HEK293T (cell line): ENCODE data around the gene BMAL1.

Experiments used
- CTCF ChIA-PET: fragments of 350-600 bp; formaldehyde crosslinking; extraction: SDS; loops from one replicate; lab custom pipeline; 2021; ENCODE audit warnings: antibody characterized with exemption, inconsistent platforms; lab: Yijun Ruan, JAX
- POLR2A ChIA-PET: fragments of 350-600 bp; formaldehyde crosslinking; extraction: SDS; loops from one replicate; lab custom pipeline; 2020; ENCODE audit warnings: antibody characterized with exemption, inconsistent platforms; lab: Yijun Ruan, JAX
- DNase-seq: peaks from one replicate; pipeline ENCODE4 v3.0.0; 2012; ENCODE audit warnings: mixed read lengths; ENCODE audit errors: extremely low spot score
- ARNT ChIP-seq: fragments of 450-650 bp; IDR thresholded peaks from 2 replicates; pipeline ENCODE4 v1.6.1; 2017; ENCODE audit warnings: mild to moderate bottlenecking
- BHLHE40 ChIP-seq: fragments of 450-650 bp; IDR thresholded peaks from 2 replicates; pipeline ENCODE4 v1.6.1; 2016; ENCODE audit warnings: mild to moderate bottlenecking, moderate library complexity, borderline replicate concordance
- CTBP1 ChIP-seq: fragments of 450-650 bp; IDR thresholded peaks from 2 replicates; pipeline ENCODE4 v1.6.1; 2016; ENCODE audit warnings: borderline replicate concordance
- ELF4 ChIP-seq: fragments of 450-650 bp; IDR thresholded peaks from 2 replicates; pipeline ENCODE4 v1.6.1; 2017; ENCODE audit warnings: antibody characterized with exemption
- FOXA1 ChIP-seq: fragments of 450-650 bp; IDR thresholded peaks from 2 replicates; pipeline ENCODE4 v1.6.1; 2016; ENCODE audit warnings: mild to moderate bottlenecking
- FOXK2 ChIP-seq: fragments of 450-650 bp; IDR thresholded peaks from 2 replicates; pipeline ENCODE4 v1.6.1; 2016; ENCODE audit warnings: mild to moderate bottlenecking
- FOXM1 ChIP-seq: fragments of 450-650 bp; IDR thresholded peaks from 2 replicates; pipeline ENCODE4 v1.6.1; 2017; ENCODE audit warnings: mild to moderate bottlenecking, borderline replicate concordance
- HDGF ChIP-seq: fragments of 450-650 bp; IDR thresholded peaks from 2 replicates; pipeline ENCODE4 v1.6.1; 2017; ENCODE audit warnings: antibody characterized with exemption, borderline replicate concordance
- L3MBTL2 ChIP-seq: fragments of 450-650 bp; conservative IDR thresholded peaks from 2 replicates; pipeline ENCODE4 v1.6.1; 2016; ENCODE audit warnings: mild to moderate bottlenecking
- LEF1 ChIP-seq: fragments of 450-650 bp; IDR thresholded peaks from 2 replicates; pipeline ENCODE4 v1.6.1; 2017; ENCODE audit warnings: mild to moderate bottlenecking, borderline replicate concordance
- NFRKB ChIP-seq: fragments of 450-650 bp; IDR thresholded peaks from 2 replicates; pipeline ENCODE4 v1.6.1; 2016; ENCODE audit warnings: mild to moderate bottlenecking, moderate library complexity
- SP1 ChIP-seq: fragments of 450-650 bp; IDR thresholded peaks from 2 replicates; pipeline ENCODE4 v1.6.1; 2017
- SUZ12 ChIP-seq: fragments of 450-650 bp; IDR thresholded peaks from 2 replicates; pipeline ENCODE4 v1.6.1; 2016; ENCODE audit warnings: mild to moderate bottlenecking
- TARDBP ChIP-seq: fragments of 450-650 bp; IDR thresholded peaks from 2 replicates; pipeline ENCODE4 v1.6.1; 2016
- ZNF384 ChIP-seq: fragments of 450-650 bp; IDR thresholded peaks from 2 replicates; pipeline ENCODE4 v1.6.1; 2016
- TF ChIP-seq, protein P1 (sequence below): fragments of 450-650 bp; IDR thresholded peaks from 2 replicates; pipeline ENCODE4 v1.6.1; 2016

Gene BMAL1

DNA sequence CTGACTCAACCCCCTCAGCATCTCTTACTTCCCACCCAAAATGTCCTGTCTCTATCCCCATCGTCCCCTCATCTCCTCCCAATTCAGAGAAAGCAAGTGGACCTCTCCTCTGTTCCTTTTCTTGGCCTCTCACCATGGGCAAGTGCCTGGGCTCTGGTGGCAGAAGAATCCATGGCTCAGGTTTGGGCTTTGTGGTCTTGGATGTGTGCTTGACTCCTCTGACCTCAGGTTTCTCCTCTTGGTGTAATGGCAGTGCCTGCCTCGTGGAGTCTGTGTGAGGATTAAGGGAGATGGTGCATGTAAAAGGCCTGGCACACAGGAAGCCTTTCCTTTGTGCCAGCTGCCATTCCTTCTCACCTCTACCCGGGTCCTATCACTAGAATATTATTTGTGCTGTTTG, 3.2 kb downstream of the BMAL1 start:
- POLR2A ChIA-PET = no interaction called here
- CTCF ChIA-PET = no interaction called here
- DNase-seq = no peak
- no peak for TF ChIP-seq FOXK2
- TF ChIP-seq FOXA1 = no peak
- TF ChIP-seq FOXM1 = no peak
- no peak for TF ChIP-seq L3MBTL2

DNA sequence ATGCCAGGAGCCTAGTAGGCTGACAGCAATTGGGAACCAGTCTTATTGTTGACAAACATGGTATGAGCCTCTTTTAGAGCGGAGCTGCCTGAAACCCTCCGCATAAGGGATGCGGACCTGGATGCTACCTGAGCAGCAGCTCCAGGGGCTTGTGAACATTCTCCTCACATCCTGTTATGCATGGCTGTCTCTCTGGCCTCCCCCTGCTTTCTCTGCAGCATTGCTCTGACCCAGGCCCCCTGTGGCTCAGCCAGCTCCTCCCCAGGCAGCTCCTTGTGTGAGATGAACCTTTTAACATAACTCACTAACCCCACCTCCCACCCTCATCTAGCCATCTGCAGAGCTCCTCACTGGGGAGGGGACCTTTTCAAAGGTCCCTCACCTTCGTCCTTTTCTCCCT, 6.0 kb downstream of the BMAL1 start:
- POLR2A ChIA-PET = no interaction called here
- CTCF ChIA-PET = interaction anchor here (0.7 kb wide), 1 partner anchor 681 kb away, joined by 3 read pairs; no protein-coding TSS in a partner anchor
- no peak for TF ChIP-seq ARNT
- TF ChIP-seq, protein P1, sequence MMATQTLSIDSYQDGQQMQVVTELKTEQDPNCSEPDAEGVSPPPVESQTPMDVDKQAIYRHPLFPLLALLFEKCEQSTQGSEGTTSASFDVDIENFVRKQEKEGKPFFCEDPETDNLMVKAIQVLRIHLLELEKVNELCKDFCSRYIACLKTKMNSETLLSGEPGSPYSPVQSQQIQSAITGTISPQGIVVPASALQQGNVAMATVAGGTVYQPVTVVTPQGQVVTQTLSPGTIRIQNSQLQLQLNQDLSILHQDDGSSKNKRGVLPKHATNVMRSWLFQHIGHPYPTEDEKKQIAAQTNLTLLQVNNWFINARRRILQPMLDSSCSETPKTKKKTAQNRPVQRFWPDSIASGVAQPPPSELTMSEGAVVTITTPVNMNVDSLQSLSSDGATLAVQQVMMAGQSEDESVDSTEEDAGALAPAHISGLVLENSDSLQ = no peak
- no peak for TF ChIP-seq CTBP1
- TF ChIP-seq NFRKB = no peak
- no peak for TF ChIP-seq L3MBTL2
- TF ChIP-seq BHLHE40 = no peak
- no peak for TF ChIP-seq FOXA1
- no peak for TF ChIP-seq LEF1
- no peak for TF ChIP-seq TARDBP
- no peak for TF ChIP-seq SP1
- TF ChIP-seq ZNF384 = no peak
- TF ChIP-seq ELF4 = no peak
- no peak for TF ChIP-seq HDGF
- TF ChIP-seq SUZ12 = no peak
- DNase-seq = peak; percentile 12

DNA sequence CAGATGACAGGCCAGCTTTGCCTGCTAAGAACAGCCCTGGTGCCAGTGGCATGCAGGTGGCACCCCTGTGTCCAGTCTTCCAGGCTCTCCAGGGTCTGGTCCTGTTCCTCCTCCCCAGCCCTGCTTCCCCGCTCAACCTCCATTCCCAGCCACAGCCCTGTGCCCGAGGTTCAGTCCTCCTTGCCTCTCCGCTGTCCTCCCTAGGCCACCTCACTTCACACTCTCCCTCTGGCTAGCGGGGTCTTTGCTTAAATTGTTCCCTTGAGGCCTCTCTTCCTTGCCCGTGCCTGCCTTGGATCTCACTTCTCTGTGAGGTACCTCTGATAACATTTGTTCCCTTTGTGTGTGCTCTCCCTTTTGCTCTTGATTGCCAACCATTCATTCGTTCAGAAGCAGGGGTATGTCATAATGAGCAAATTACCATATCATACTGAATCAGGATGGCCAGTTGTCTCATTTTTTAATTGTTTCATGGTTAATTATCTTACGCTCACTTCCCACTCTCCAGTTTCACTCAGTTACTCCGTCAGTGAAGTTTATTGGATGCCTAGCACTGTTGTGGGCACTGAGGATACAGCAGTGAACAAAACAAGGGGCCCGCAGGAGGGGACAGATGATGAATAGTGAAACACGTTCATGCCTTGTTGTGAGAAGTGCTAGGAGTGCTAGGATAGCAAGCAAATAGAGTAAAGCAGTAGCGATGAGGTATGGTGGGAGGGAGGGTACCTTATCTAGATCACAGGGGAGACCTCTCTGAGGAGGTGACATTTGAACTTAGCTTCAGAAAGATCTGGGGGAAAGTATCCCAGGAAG, 7.4 kb downstream of the BMAL1 start:
- ChIA-PET POLR2A (no interaction called here), CTCF (no interaction called here)
- no peak for TF ChIP-seq BHLHE40
- no peak for TF ChIP-seq L3MBTL2
- no peak for TF ChIP-seq SP1
- no peak for TF ChIP-seq FOXK2
- TF ChIP-seq LEF1 = no peak
- no peak for TF ChIP-seq ELF4
- TF ChIP-seq, protein P1 = no peak
- TF ChIP-seq ZNF384 = no peak
- no peak for TF ChIP-seq TARDBP
- TF ChIP-seq ARNT = no peak
- no peak for TF ChIP-seq CTBP1
- TF ChIP-seq NFRKB = no peak
- TF ChIP-seq FOXM1 = no peak
- TF ChIP-seq FOXA1 = no peak
- TF ChIP-seq HDGF = no peak
- no peak for TF ChIP-seq SUZ12
- no peak for DNase-seq

DNA sequence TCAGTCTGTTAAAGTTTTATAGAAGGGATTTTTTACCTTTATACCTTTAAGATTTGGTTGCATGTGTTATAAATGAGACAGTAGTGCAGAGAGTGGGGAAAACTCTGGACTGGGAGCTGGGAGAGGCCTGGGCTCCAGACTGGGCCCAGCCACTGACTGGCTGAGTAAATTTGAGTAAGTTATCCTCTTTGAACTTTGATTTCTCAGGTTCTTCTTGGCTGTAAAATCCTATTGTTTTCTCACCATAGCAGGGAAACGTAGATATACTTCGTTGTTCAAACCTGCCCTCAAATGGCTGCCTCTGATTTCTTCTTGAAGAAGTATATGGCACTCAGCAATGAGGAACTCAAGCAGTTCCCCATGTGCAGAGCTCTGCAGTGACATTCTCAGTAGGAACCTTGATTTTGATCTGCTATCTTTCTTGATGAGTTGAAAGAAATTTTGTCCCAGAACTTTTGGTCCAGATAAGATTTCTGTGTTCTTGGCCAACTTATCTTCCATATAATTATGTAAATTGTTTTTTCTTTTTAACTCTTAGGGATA, 8.8 kb downstream of the BMAL1 start:
- TF ChIP-seq CTBP1 (no peak), NFRKB (no peak), HDGF (no peak), FOXM1 (no peak), FOXK2 (no peak), SUZ12 (no peak), TARDBP (no peak), ELF4 (no peak), L3MBTL2 (no peak), SP1 (no peak), FOXA1 (no peak), ZNF384 (no peak), LEF1 (no peak), BHLHE40 (no peak), ARNT (no peak)
- TF ChIP-seq, protein P1 = no peak
- DNase-seq = no peak
- CTCF ChIA-PET = no interaction called here
- POLR2A ChIA-PET = no interaction called here

DNA sequence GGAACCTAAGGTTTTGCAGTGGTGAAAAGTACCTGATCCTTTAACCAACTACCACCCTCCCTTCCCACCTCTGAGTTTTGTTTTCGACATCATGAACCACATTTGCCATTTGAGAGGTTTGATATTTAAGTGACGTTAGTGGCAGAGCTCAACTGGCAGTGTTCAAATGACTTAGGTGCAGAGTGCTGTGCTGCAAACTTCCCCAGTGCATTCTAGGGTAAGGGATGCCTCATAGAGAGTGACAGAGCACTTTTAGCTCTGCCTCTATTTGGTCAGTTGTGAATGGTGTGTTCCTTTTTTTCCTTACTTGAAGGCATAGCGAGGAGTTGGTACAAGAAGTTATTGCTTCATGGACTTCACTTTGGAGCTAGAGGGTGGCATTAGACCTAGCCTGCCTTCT, 9.4 kb downstream of the BMAL1 start:
- POLR2A ChIA-PET = no interaction called here
- no peak for TF ChIP-seq L3MBTL2
- TF ChIP-seq ZNF384 = no peak
- no peak for TF ChIP-seq HDGF
- TF ChIP-seq TARDBP = no peak
- TF ChIP-seq ELF4 = no peak
- no peak for TF ChIP-seq SUZ12
- no peak for TF ChIP-seq FOXK2
- no peak for TF ChIP-seq BHLHE40
- no peak for TF ChIP-seq SP1
- no peak for TF ChIP-seq ARNT
- CTCF ChIA-PET = no interaction called here
- no peak for DNase-seq

DNA sequence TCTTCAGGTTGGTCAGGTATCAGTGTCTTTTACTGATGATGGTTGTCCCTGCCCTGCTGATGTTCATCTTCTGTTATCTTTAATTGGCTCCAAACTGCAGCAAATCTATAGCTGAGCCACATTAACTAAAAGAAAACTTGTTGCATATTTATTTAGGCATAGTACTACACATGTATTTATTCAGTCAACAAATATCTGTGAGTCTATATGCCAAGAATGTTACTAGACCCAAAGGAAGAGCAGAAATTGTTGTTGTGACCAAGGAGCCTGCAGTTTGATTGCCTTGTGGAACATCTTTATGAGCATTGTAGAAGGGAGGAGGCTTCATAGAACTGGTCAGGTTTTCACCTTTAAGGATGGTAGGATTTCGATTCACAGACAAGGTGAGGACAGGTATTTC, 10.1 kb downstream of the BMAL1 start:
- DNase-seq = no peak
- ChIA-PET CTCF (no interaction called here), POLR2A (no interaction called here)
- TF ChIP-seq ELF4 (no peak), ZNF384 (no peak), BHLHE40 (no peak), ARNT (no peak), CTBP1 (no peak), L3MBTL2 (no peak), SP1 (no peak), TARDBP (no peak), FOXA1 (no peak), LEF1 (no peak), NFRKB (no peak), FOXM1 (no peak), FOXK2 (no peak)
- TF ChIP-seq, protein P1 = no peak
